Activated CD8-positive, alpha-beta T cell treated with anti-CD3 and anti-CD28 coated beads for 36 hours (primary cell): ENCODE measurements around the gene CDSN. TPM values are rescaled to one million over a fixed set of nuclear protein-coding genes. Genes with fewer than 3 reads are reported as not detected.

Source experiments
- ATAC-seq: fragments of 200-7000 bp; cut with Tn5 transposase; one replicate; pipeline ENCODE4 v1.10.0; 2021; ENCODE audit warnings: mild to moderate bottlenecking, moderate library complexity
- CTCF ChIA-PET: fragments of 350-600 bp; sonication (Branson Sonifier 250); formaldehyde crosslinking; loops from one replicate; lab custom pipeline; 2021; ENCODE audit warnings: antibody characterized with exemption; lab: Charles Lee
- POLR2A ChIA-PET: fragments of 350-600 bp; sonication (Branson Sonifier 250); formaldehyde crosslinking; loops from one replicate; lab custom pipeline; 2021; ENCODE audit warnings: antibody characterized with exemption; lab: Charles Lee
- DNase-seq: peaks from one replicate; pipeline ENCODE4 v3.0.0-alpha.2; 2020
- H3K27ac Mint-ChIP-seq: one replicate; pipeline ENCODE4 v1.8.0; 2021; ENCODE audit warnings: mild to moderate bottlenecking, mixed read lengths
- H3K27me3 Mint-ChIP-seq: one replicate; pipeline ENCODE4 v1.8.0; 2021; ENCODE audit warnings: mixed read lengths
- H3K36me3 Mint-ChIP-seq: one replicate; pipeline ENCODE4 v1.8.0; 2021; ENCODE audit warnings: low read depth, mixed read lengths
- H3K4me1 Mint-ChIP-seq: one replicate; pipeline ENCODE4 v1.8.0; 2021; ENCODE audit warnings: low read depth, mixed read lengths
- H3K4me3 Mint-ChIP-seq: one replicate; pipeline ENCODE4 v1.8.0; 2021; ENCODE audit warnings: mild to moderate bottlenecking, moderate library complexity, mixed read lengths
- H3K9me3 Mint-ChIP-seq: one replicate; pipeline ENCODE4 v1.8.0; 2021; ENCODE audit warnings: mixed read lengths
- intact Hi-C: fragments of 100-400 bp; cut with micrococcal nuclease; formaldehyde crosslinking; loops from one replicate; pipeline ENCODE4 v1.10.0; 2022
- total RNA-seq, 2 experiments: library from RNA; stranded (reverse); gene quantifications; one replicate each; pipeline ENCODE4 v1.2.3, GENCODE V29; 2021
- TF ChIP-seq, protein P1 (sequence below): fragments of 200-600 bp; IDR thresholded peaks from one replicate; pipeline ENCODE4 v1.8.0; 2022; ENCODE audit warnings: antibody characterized with exemption, mild to moderate bottlenecking

Gene CDSN
- total RNA-seq, 2 experiments from 2014 or later: not detected

DNA sequence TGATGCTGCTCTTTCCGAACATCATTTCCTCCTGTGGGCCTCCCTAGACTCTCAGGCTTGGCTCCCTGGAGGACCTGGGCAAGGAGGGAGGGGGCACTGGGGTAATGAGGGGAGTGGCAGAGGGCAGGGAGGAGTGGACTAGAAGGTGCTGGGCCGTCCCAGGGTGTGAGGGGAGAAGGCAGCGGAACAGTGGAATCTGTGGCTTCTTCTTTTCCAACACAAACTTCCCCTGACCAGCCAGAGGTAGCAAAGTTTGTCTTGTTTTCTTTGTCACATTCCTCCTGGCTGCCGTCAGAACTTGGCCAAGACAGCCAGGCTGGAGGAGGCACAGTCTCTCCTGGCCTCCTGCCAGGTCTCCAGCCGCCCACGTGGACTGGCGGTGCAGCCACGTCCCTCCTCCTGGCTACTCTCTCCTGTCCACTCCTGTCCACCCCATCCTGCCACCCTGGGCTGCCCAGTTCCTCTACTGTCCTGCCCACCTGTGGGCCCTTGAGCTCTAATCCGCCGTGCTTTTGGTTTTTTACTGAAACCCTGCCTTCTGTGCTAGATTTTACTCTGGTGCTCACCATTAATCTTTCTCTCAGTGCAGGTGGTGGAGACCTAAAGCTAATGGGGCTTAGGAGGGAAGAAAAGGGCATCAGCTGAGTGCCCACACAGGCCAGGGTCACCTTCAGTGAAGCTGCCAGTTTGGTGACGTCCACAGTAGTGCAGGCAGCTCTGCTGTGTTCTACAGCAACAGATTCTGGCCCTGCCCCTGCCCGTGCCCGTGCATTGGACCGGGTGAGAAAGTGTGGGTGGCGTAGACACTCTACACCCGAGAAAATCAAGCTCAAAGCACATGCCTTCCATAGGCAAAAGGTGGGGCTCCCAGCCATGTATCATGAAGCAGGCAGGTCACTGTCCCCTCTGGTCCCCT is 2.8 kb upstream of the CDSN start:
- ATAC-seq (no peak), DNase-seq (no peak)
- intact Hi-C loops: no loop called here
- Mint-ChIP-seq H3K9me3 (no peaks in the 10 kb centered on the region), H3K36me3 (no peaks in the 10 kb centered on the region), H3K27me3 (no peaks in the 10 kb centered on the region), H3K4me3 (no peak overlapping the region), H3K4me1 (no peaks in the 10 kb centered on the region), H3K27ac (no peak overlapping the region)
- ChIA-PET POLR2A (interaction anchor here (0.6 kb wide), 1 partner anchor 473 kb away, joined by 4 read pairs; no protein-coding TSS in a partner anchor), CTCF (interaction anchor here (1.7 kb wide), 1 partner anchor 10 kb away, joined by 4 read pairs; no protein-coding TSS in a partner anchor)
- TF ChIP-seq, protein P1, sequence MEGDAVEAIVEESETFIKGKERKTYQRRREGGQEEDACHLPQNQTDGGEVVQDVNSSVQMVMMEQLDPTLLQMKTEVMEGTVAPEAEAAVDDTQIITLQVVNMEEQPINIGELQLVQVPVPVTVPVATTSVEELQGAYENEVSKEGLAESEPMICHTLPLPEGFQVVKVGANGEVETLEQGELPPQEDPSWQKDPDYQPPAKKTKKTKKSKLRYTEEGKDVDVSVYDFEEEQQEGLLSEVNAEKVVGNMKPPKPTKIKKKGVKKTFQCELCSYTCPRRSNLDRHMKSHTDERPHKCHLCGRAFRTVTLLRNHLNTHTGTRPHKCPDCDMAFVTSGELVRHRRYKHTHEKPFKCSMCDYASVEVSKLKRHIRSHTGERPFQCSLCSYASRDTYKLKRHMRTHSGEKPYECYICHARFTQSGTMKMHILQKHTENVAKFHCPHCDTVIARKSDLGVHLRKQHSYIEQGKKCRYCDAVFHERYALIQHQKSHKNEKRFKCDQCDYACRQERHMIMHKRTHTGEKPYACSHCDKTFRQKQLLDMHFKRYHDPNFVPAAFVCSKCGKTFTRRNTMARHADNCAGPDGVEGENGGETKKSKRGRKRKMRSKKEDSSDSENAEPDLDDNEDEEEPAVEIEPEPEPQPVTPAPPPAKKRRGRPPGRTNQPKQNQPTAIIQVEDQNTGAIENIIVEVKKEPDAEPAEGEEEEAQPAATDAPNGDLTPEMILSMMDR: no peak

DNA sequence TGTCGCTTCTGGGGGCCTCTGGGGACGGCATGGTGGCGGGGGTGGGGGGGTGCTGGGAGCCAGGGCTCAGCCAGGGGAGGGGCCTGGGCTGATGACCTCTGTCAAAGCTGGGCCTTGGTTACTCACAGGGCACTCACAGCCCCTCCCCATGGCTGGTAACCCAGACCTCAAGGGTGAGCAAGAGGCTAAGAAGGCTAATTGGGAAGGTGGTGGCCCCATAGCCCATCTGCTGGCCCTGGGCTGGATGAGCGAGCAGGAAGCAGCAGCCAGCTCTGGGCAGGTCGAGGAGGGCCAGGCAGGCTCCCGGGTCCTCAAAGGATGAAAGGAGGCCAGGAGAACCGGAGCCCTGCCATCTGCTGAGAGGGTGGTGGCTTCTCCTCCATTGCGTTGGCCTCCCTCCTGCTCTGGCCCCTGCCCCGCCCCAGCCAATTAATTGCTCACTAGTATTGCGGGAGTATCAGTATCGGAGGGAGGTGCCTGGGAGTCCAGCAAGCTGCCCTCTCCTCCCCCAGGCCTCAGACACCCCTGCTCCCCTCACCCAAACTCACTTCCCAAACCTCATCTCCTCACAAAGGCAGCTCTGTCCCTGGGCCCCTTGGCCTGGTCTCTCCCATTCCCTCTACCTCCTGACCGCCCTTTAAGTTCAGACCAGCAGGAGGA is 1.0 kb upstream of the CDSN start:
- no peak for ATAC-seq
- POLR2A ChIA-PET: no interaction called here
- intact Hi-C loops: no loop called here

DNA sequence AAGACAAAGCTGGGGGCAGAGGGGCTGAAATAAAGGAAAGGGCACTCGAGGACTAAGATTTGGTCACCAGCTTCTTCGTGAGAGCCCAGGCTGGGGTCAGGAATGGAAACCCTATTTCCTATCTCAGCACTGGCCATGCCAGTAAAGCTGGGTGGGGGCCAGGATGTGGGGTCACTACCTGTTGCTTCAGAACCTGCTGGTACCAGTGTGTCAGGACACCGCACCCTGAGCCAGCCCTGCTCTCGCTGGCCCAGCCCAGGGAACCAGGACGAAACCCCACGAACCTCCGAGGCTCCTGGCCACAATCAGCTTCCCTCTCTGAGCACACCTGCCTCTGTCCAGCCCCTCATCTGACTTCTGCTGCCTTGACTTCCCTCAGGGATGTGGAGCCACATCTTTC is 2.1 kb downstream of the CDSN start:
- ChIA-PET POLR2A (interaction anchor here (0.8 kb wide), 1 partner anchor 188 kb away, joined by 3 read pairs; no protein-coding TSS in a partner anchor), CTCF (interaction anchor here (0.9 to 2.0 kb wide), 3 partner anchors 9 to 74 kb away, joined by 3 to 7 read pairs (median 6); no protein-coding TSS in a partner anchor)
- intact Hi-C loops: no loop called here
- TF ChIP-seq, protein P1: no peak
- Mint-ChIP-seq H3K27ac (no peak overlapping the region), H3K4me1 (no peaks in the 10 kb centered on the region), H3K9me3 (no peaks in the 10 kb centered on the region), H3K4me3 (no peak overlapping the region), H3K27me3 (no peaks in the 10 kb centered on the region), H3K36me3 (no peaks in the 10 kb centered on the region)
- ATAC-seq (no peak), DNase-seq (no peak)

More for the DNA sequence above, 1.0 kb upstream of the CDSN start:
- no peaks in the 10 kb centered on the region for H3K36me3 Mint-ChIP-seq
- no peak for DNase-seq
- H3K4me3 Mint-ChIP-seq: no peak overlapping the region
- H3K27me3 Mint-ChIP-seq: no peaks in the 10 kb centered on the region
- TF ChIP-seq, protein P1: no peak
- no peak overlapping the region for H3K27ac Mint-ChIP-seq
- CTCF ChIA-PET: interaction anchor here (1.3 kb wide), 1 partner anchor 18 kb away, joined by 3 read pairs; no protein-coding TSS in a partner anchor
- no peaks in the 10 kb centered on the region for H3K4me1 Mint-ChIP-seq
- H3K9me3 Mint-ChIP-seq: no peaks in the 10 kb centered on the region

DNA sequence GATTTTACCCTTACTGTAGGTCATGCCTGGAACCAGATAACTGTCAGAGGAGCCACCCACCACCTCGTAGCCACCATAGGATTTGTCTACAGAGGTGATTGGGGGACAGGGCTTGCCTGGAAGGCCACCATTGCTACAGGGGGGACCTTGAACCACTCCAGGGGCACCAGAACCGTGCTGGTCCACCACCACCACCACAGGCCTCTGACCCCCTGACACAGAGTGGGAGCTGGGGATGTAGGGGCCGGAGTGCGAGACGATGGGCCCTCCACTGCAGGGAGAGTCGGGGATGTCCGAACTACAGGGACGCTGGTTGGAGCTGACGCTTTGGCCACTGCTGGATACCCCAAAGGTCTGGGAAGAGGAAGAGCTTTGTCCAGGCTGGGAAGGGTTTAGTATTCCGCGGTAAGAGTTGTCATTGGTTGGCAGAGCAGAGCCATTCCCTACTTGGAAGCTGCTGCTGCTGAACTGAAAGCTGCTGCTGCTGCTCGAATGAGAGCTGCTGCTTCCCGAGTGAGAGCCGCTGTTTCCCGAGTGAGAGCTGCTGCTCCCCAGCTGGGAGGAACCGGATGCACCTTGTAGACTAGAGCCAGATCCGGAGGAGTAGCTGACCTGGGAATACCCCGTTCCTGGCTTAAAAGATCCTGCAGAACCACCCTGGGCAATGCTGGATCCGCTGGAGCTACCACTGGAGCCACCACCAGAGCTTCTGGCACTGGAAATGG is 3.4 kb downstream of the CDSN start:
- Mint-ChIP-seq H3K9me3 (no peaks in the 10 kb centered on the region), H3K4me3 (no peak overlapping the region), H3K27me3 (no peaks in the 10 kb centered on the region), H3K4me1 (no peaks in the 10 kb centered on the region), H3K27ac (no peak overlapping the region), H3K36me3 (no peaks in the 10 kb centered on the region)
- intact Hi-C loops: no loop called here
- TF ChIP-seq, protein P1: no peak
- DNase-seq (no peak), ATAC-seq (no peak)
- ChIA-PET CTCF (interaction anchor here (1.0 to 1.6 kb wide), 4 partner anchors 11 to 202 kb away, joined by 3 to 5 read pairs (median 4); partner anchors contain the start of gene PSORS1C2), POLR2A (no interaction called here)
